Measurements from ENCODE around the gene AGAP2. TPM values are rescaled to one million over a fixed set of nuclear protein-coding genes. Genes with fewer than 3 reads are reported as not detected.

Gene AGAP2
- total and polyA plus RNA-seq, 9 of the 15 experiments (the other 6 are each of a cell fraction or from before 2014, with no cell fraction given): 0.04 to 0.77 (median 0.28) TPM; not detected in 1

- TF ChIP-seq ZNF407 (IDR thresholded peaks at IDR 0.05; ENCODE audit: low read depth) (no peak), POU5F1 (IDR thresholded peaks at IDR 0.05; ENCODE audit: borderline replicate concordance, low read depth, low read length, partially characterized antibody) (no peak), LARP7 (IDR thresholded peaks at IDR 0.05) (no peak), ZNF507 (tag; conservative IDR thresholded peaks at IDR 0.05) (no peak), TRIM28 (IDR thresholded peaks at IDR 0.05) (no peak), SREBF1 (IDR thresholded peaks at IDR 0.05; ENCODE audit: borderline replicate concordance, low read depth, low read length) (no peak), MCM5 (IDR thresholded peaks at IDR 0.05; ENCODE audit: low read depth) (no peak), ZNF79 (CRISPR knock-in tag; IDR thresholded peaks at IDR 0.05; ENCODE audit: low read depth) (no peak), E2F6 (IDR thresholded peaks at IDR 0.05; ENCODE audit: borderline replicate concordance in 1 of 2, extremely low read depth in 1 of 2, insufficient read depth in 1 of 2, insufficient read length in 1 of 2, low read depth in 1 of 2, low read length in 1 of 2, poor library complexity in 1 of 2, severe bottlenecking in 1 of 2) (no peak), HSF4 (CRISPR knock-in tag; IDR thresholded peaks at IDR 0.05; ENCODE audit: borderline replicate concordance) (no peak), NCOR1 (IDR thresholded peaks at IDR 0.05) (no peak), KLF1 (tag; IDR thresholded peaks at IDR 0.05) (no peak), MBD1 (CRISPR knock-in tag; IDR thresholded peaks at IDR 0.05) (no peak), MAZ (CRISPR knock-in tag; conservative IDR thresholded peaks at IDR 0.05 in 1 of 2, IDR thresholded peaks at IDR 0.05 in 1 of 2) (no peak), EHMT2 (IDR thresholded peaks at IDR 0.05) (peak; percentile 91), ZBTB7A (IDR thresholded peaks at IDR 0.05; ENCODE audit: borderline replicate concordance, control insufficient read depth, low read depth, low read length) (peak; percentile 87), FOS (IDR thresholded peaks at IDR 0.05; ENCODE audit: extremely low read depth, insufficient read length) (no peak)
Observed at GRCh38 chr12:57760347-57760982, 21.9 kb upstream of the AGAP2 start (continued).
